HG03575 (cell line): ENCODE measurements around the gene NAE1.
"Not testable (repeated sequence)": the region's sequence is repeated elsewhere in the genome, so short reads cannot be mapped to it uniquely, and the experiment has no call there.

ENCODE experiments used
- ATAC-seq: cut with Tn5 transposase; IDR thresholded peaks from one replicate; pipeline ENCODE4 v1.9.1; 2021; ENCODE audit not compliant: unreplicated experiment, insufficient number of reproducible peaks, low FRiP score; ENCODE audit errors: extremely low read depth

NAE1 gene

GRCh38 chr16:66814734-66815133 lies 16.0 kb downstream of the NAE1 start:
- no peak for ATAC-seq

GRCh38 chr16:66811043-66811442 lies 19.7 kb downstream of the NAE1 start:
- no peak for ATAC-seq

GRCh38 chr16:66810391-66810790 lies 20.4 kb downstream of the NAE1 start:
- ATAC-seq, result no peak

GRCh38 chr16:66809765-66810164 lies 21.0 kb downstream of the NAE1 start:
- ATAC-seq, result no peak

GRCh38 chr16:66802159-66802558 lies 28.6 kb downstream of the NAE1 start:
- no peak for ATAC-seq

- no peak for ATAC-seq
Measured at GRCh38 chr16:66801320-66802105, 29.3 kb downstream of the NAE1 start, which contains the start of gene TERB1. Gene TERB1 (minus strand): TSS chr16:66801584. CDS start chr16:66796798, 4,786 bp downstream.

- no peak for ATAC-seq
Measured at GRCh38 chr16:66800856-66801255, 29.9 kb downstream of the NAE1 start.

GRCh38 chr16:66798161-66798560 lies 32.6 kb downstream of the NAE1 start:
- ATAC-seq, result no peak

- ATAC-seq, result not testable (repeated sequence)
Measured at GRCh38 chr16:66793984-66794383, 36.8 kb downstream of the NAE1 start.

- no peak for ATAC-seq
Measured at GRCh38 chr16:66790130-66790733, 40.5 kb downstream of the NAE1 start.

GRCh38 chr16:66787427-66787826 lies 43.3 kb downstream of the NAE1 start:
- ATAC-seq, result no peak

- no peak for ATAC-seq
Measured at GRCh38 chr16:66786551-66786950, 44.2 kb downstream of the NAE1 start.

- ATAC-seq, result no peak
Measured at GRCh38 chr16:66776457-66776856, 54.3 kb downstream of the NAE1 start.

GRCh38 chr16:66774981-66775380 lies 55.8 kb downstream of the NAE1 start:
- ATAC-seq, result no peak

GRCh38 chr16:66758086-66758485 lies 72.7 kb downstream of the NAE1 start:
- ATAC-seq, result no peak

- ATAC-seq, result no peak
Measured at GRCh38 chr16:66754819-66755218, 76.0 kb downstream of the NAE1 start.

- no peak for ATAC-seq
Measured at GRCh38 chr16:66754211-66754610, 76.6 kb downstream of the NAE1 start.

- no peak for ATAC-seq
Measured at GRCh38 chr16:66752958-66753357, 77.8 kb downstream of the NAE1 start.
